ENCODE results near the gene DTX1.

DTX1 gene

DNA sequence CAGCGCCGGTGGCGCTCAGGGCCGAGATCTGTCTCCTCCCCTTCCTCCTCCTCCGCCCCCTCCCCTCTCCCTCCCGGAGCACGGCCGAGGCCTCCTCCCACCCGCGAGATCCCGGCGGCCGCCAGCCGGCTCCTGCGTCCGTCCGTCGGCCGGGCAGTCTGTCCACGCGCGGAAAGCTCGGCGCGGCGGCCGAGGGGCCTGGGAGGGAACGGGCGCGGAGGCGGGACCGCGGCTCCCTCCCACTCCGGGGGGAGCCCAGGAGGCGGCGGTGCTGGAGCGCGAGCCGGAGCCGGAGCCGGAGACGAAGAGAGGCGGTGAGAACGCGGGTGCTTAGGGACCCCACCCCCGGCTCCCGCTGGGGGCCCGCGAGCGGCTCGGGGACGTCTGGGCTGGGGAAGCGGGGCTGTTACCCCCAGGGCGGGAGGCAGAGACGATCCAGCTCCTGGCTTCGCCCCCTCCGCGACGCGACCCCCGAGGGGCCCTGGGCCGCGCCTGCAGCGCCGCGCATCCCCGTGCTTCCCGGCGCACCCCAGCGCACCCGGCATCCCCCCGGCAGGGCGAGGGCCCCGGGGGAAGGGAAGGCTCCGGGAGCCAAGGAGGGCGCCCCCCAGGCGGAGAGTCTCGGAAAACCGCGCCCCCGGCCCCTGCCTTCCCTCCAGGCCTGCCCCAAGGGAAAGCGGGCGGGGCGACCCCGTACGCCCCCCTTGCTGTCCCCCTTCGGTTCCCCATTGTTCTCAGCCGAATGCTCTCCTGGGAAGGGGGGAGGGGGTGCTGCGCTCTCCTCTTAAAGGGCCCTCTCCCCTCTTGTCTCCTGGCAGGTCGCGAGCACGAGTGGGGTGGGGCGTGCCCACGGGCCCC lies at the start of gene DTX1:
Gene DTX1 (plus strand): TSS at position 100 of the 858 bp plus-strand sequence. CDS start 1,463 bp downstream, outside the sequence.
- DNase-seq, result no peak

DNA sequence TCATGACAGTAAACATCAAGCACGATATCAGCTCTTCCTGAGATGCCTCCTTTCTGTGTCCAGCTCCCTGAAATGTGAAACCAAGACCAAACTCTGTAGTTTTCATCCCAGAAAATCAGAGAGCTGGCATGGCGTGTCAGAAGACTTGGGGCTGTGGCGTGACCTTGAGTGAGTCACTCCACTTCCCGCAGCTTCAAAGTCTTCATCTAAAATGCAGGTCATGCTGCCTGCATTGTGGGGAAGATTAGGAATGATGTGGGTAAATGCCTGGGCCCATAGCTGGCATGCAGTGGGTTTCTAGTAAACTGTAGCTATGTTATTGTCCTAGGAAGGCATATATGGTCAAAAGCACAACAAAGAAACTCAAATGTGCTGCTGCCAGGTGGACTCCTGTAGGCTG lies 49.4 kb upstream of the DTX1 start:
- DNase-seq, result no peak

DNA sequence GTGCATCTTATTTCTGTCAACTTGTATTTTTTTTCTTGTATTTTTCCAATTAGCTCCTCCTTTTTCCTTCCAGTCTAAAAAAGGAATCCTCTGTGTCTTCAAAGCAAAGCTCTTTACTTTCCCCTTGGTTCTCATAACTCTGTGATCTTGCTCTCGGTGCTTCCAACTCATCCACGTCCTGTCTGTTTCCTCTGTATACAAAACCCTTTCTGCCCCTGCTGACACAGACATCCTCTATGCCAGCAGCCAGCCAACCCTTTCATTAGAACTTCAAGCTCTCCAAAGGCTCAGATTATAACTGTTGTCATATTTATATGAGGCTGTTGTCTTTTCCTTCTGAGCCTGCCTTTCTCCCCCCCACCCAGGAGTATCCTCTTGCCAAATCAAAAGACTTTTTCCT lies 45.8 kb upstream of the DTX1 start:
- no peak for DNase-seq

DNA sequence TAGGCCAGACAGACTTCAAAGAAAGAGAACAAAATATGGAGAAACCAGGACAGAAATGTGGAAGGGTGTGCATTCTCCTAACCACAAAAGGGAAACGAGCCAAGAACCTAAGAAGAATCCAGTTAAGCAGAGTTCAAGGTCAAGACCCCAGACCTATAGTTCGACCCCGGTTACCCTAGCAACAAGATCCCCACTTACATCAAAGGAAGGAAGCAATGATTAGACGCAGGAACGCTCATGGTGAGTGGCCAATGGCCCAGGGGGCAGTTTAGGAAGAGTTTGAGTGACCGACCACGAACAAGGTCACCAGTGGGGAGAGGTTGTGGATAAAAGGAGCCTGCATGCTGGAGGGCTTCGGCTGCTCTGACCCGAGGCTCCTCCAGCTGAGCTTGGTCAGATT lies 42.0 kb upstream of the DTX1 start:
- no peak for DNase-seq

DNA sequence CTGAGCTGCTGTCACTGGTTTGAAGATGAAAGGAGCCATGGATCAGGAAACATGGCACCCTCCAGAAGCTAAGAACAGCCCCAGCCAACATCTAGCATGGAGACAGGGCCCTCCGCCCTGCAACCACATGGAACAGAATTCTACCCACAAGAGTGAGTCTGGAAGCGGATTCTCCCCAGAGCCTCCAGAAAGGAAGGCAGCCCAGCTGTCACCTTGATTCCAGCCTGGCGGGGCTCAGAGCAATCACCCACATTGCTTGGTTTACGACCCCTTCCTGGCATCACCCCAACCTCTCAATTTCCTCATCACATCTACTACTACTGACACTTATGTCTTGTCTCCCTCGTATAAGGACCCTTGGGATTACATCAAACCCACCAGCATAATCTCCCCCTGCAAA lies 39.7 kb upstream of the DTX1 start:
- no peak for DNase-seq

DNA sequence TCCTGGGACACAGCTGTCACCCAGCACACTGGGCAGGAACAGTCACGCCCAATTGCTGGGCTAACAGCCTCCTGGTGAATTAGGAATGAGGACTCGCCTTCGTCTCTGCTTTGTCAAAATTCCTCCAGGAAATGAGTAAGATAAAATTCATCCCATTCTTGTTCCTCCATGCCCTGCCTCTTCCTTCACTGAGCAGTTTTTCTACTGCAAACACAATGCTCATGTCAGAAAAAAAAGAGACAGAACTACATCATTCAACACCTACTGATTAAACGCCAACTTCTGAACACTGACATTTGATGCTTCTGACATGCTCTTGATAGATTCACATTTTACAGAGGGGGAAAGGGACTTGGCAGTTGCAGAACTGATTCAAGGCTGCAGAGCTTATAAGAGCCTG lies 37.5 kb upstream of the DTX1 start:
- no peak for DNase-seq

DNA sequence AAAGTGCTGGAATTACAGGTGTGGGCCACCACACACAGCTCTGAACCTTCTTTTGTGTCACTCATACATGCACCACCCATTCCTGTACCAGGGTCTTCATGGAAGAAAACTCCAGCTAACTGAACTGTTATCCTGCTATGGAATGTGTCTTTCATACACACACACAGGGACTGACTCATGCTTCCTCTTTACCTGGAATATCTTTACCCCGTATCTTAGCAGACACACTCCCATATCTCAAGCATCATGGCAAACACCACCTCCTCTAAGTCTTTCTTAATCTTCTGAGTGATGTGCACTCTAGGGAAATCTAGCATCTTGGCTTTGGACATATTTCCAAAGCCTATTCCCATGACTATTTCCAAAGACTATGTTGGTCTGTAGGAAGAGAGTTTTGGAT lies 35.0 kb upstream of the DTX1 start:
- DNase-seq, result no peak

DNA sequence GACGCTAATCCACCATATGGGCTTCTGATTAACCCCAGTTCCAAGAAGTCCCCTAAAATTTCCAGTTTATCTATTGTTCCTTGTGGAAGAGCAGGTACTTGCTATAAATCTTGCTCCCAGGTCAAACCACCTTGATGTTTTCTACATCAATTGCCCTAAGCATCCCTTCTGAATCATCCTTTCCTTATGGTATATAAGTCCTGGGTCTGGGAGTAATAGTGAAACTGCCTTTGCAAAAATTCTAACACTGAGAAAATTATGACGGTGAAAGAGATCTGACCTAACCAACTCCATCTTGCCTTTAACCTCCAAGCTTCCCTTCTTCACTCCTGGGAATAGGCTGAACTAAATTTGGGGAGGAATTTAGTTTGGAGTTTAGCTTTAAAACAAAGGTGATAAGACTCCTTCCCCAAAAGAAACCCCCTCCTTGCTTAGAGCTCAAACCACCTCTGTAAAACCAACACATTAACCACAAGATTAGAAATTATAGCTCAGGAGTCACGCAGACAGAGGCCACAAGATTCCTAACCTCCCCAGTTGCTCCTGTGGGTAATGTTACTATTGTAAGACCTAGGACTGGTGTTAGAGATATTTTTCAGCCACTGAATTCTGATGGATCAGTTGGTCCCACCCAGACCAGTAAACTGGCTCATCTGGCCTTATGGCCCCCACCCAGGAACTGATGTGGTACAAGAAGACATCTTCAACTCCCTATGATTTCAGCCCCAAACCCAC lies 33.8 kb upstream of the DTX1 start:
- DNase-seq, result no peak

DNA sequence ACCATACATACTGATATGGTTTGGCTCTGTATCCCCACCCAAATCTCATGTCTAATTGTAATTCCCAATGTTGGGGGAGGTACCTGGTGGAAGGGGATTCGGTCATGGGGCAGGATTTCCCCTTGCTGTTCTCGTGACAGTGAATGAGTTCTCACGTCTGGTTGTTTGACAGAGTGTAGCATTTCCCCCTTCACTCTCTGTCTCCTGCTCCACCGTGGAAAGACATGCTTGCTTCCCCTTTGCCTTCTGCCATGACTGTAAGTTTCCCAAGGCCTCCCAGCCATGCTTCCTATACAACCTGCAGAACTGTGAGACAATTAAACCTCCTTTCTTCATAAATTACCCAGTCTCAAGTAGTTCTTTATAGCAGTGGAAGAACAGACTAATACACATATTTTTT lies 28.8 kb upstream of the DTX1 start:
- no peak for DNase-seq

DNA sequence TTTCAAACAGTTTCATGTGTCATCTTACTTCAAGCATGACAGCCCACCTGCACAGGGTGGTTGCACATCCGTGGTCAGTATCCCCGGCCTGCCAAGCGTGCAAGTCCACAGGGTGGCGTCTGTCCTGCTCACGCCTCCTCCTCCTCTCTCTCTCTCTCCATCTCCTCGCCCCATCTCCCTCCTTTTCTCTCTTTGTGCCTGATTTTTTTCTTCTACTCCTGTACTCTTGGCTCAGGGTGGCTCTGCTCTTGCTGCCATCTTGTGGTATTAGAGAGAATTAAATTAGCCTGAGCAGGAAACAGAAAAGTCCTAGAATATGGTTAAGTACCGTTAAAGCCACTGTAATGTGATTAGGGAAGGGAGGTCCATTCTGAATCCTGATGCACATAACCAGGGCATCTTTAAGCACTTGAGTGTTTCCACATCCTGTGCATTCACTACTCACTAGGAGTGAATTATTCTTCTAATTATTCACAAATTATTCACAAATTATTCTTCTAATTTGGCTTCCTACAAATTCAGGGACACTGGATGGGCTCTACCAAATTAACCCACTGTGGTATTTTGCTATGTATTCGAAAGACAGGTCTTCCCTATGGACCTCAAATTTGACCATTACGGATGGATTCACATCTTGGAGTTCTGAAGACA lies 25.5 kb upstream of the DTX1 start:
- DNase-seq, result peak in 1 of 2 donors; percentile 7

DNA sequence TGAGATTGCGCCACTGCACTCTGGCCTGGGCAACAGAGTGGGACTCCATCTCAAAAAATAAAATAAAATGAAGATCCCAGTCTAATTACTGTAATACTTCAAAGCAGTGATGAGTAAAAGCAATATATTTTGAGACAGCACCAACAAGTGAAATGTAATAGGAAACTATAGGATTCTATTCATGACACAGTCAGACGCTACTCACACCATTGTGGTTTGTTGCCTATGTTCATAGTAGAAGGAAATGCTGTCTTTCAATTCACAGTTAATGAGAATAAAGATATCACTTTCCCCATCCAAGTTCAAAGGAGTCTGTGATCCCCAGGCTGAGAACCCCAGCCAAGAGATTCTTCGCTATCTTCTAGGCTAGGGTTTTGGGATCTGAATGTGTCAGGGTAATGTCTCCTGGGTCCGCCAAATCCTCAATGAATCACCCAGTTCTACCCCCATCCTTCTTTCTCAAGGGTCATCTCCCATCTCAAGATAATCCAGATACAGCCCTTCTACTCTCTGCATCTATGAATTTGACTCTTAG lies 16.6 kb upstream of the DTX1 start:
- no peak for DNase-seq

DNA sequence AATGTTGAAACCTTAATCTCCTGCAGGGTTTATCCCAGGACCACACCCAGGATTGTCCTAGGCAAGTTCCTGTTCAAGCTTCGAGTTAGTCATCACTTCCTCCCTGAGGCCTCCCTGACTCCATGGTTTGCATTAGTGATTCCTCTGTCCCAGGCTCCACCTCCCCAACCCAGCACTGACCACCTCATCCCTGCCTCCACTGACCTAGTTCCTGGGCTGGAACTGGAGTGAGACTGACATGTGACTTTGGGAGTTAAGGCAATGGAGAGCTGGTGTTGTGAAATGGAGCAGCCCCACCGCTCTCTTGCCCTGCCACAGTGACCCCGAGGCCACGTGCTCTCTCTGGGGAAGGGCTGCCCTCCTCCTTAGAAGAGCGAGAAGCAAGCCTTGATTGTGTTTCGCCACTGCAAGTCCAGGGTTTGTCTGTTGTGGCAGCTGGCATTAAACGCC lies 15.8 kb upstream of the DTX1 start:
- peak in 1 of 2 donors; percentile 19 for DNase-seq

DNA sequence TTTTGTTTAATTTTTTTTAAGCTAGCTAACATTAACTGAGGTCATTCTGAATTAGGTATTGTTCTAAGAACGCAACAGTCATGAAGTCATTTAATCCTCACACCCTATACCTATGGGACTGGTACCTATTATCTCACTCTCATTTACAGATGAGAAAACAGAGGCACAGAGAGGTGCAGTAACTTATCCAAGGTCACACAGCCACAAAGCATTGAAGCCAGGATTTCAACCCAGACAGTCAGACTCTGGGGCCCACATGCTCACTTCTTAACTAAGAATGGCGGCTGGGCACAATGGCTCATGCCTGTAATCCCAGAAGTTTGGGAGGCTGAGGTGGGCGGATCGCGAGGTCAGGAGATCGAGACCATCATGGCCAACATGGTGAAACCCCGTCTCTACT lies 15.0 kb upstream of the DTX1 start:
- DNase-seq, result no peak

DNA sequence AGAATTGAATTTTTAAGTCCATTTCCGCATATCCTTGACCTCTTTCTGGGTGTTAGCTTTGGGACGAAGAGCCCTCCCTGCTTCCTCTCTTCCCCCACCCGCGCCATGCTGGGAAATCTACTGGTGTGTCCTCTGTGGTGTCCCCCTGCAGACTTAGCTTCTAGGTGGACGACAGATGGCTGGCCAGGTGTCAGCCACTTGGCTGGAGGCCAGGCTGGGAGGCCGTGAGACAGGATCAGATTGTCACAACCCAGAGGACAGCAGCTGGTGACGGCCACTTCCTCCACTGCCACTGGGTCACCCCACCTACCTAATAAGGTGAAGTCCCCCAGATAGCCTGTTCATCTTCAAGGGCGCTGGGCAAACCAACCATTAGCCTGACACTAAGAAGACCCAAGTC lies 13.3 kb upstream of the DTX1 start:
- DNase-seq, result no peak

DNA sequence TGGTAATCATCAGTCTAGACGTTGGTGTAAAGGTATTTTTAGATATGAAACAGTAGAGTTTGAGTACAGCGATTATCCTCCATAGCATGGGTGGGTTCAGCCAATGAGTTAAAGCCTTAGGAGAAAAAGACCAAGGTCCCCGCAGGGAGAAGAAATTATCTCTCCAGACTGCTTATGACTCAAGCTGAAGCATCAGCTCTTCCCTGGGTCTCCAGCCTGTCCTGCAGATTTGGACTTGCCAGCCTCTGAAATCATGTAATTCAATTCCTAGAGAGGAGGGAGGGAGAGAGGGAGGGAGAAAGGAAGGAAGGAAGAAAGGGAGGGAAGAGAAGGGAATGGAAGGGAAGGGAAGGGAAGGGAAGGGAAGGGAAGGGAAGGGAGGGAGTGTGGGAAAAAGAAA lies 12.0 kb upstream of the DTX1 start:
- no peak for DNase-seq

DNA sequence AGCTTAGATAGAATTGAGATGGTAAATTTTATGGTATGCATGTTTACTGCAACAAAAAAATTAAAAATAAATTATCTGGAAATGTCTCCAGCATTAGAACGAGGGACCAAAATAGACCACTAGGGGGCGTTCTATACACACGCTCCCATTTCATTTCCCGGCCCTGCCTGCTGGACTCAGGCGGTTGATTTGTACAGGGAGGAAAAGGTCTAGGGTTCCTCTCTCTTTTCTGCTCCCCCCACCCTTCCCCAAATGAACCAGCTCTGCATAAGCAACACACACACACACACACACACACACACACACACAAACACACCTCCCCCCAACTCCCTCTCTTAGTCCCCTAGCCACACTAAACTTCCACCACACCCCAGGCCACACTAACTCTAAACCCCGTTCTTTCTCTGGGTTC lies 7.8 kb upstream of the DTX1 start:
- DNase-seq, result peak in 1 of 2 donors; percentile 58

DNA sequence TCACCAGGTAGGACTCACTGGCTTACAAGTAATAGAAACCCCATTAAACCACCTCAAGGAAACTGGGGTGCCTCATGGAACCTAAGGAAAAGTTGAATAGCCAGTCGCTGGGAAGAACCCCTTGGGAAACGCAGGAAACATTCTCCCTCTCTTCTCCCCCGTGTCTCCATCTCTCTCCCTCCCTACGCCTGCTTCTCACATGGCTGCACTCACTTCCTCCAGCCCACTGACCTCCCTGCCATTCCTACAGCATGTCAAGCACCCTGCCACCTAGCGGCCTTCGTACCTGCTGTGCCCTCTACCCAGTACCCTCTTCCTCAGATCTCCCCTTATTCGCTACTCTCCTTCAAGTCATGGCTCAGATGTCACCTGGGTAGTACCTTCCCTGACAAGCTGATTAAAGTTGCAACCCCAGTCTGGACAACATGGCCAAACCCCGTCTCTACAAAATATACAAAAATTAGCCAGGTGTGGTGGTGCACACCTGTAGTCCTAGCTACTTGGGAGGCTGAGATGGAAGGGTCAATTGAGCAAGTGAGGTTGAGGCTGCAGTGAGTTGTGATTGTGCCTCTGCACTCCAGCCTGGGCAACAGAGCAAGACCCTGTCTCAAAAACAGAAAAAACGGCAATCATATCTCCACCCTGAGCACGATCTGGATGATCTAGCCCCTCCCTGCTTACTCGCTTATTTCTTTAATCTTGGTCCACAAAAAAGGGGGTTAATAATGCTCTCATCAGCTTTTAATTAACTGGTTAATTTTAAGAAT lies 6.4 kb upstream of the DTX1 start:
- no peak for DNase-seq

DNA sequence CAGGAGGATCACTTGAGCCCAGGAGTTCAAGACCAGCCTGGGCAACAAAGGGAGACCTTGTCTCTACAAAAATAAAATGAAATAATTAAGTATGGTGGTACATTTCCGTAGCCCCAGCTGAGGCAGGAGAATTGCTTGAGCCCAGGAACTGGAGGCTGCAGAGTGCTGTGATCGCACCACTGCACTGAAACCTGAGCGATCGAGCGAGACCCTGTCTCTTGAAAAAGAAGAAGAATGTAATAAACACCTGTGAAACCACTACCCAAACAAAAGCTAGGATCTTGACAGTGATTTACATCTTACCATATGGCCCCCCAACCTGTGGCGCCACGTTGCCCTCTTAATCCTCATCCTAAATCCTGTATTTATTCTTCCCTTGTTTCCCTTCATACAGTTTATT lies 5.7 kb upstream of the DTX1 start:
- no peak for DNase-seq

DNA sequence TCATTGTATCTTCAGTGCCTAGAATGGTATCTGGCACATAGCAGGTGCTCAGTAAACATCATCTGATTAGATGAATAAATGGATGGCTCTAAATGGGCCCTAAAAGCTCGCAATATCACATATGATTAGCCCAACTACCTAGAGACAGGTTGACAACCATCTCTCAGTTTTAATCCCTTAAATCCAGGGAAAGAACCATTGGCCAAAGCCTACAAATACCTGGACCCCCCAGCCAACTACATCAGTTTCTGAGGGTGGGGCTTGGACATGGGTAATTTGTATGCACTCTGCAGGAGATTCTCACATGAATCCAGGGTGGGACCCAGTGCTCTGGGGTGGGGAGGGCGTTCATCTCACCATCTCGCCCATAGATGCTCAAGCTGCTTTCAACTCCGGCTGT lies 4.8 kb upstream of the DTX1 start:
- DNase-seq, result no peak

DNA sequence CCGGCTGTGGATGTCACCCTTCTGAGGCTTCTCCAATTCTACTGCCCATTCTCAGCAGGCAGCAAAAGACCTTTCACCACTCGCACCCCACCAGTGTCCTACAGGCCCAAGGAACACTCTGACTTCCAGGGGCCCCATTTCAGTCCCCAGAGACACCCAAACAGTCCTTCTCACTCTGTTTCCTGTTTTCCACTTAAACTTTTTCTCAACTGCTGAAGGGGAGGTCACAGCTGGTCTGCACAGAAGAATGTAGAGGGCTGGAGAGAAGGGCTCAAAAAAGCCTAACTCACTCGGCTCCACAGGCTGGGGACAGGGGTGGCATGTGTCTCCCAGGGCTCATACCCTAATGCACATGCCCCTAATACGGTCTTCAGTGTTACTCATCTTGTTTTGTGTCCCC lies 4.2 kb upstream of the DTX1 start:
- no peak for DNase-seq

DNA sequence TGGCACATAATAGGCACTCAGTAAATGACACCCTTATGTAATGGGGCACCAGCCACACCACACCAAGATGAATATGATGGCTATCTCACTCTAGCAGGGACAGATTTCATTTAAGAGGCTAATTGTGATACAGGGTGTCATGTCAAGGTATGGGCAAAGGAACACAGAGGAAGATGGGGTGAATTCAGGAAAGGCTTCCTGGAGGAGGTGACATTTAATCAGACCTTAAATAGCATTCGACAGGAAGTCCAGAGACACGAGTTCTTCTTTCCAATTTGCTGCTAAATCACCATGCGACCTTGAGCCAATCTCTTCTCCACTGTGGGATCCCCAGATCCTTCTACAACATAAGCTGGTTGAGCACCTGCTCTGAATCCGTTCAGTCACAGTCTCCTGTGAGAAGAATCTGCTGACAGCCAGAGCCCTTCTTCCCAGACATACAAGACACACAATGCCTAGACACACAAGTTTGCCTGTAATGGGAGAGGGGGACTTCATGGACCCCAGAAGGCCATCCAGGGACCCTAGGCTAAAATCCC lies 1.5 kb upstream of the DTX1 start:
- DNase-seq, result no peak

DNA sequence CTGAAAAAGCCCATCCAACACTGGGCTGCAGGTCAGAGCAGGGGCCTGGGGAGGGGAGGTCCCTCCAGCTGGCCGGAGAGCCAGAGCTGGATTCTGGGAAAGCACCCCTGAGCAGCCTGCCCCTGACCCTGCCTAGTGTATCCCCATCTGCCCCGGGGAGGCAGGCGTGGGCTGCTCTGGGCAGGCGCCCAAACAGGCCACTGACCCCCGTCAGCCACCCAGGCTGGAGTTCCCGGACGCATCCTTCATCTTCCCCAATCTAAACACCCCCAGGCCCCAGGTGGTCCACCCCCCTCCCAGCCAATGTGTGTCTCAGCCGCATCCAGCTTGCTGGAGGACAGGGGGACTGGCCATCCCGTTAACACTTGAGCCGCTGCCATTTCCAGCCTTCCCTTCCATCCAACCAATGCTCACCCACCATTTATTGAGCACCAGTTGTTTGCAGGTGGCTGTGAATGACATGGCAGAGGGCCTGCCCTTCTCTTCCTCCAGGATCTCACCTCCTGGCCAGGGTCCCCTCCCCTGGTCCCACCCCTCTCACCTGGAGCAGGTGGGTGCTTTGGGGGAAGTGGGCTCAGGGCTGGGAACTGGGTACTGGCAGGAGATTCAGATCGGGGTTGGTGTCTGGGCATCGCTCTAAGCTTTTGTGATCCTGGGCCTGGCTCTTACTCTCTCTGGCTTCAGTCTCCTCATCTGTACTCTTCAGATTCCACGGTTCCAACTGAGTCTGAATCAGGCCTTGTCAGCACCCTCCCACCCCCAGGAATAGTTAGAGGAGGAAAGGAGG lies 743 bp upstream of the DTX1 start:
- no peak for DNase-seq
